ENCODE results near the gene CD81. TPM values are rescaled to one million over a fixed set of nuclear protein-coding genes. Genes with fewer than 3 reads are reported as not detected.

CD81 gene
- total RNA-seq, 5 donors from 2014 or later (not counting 1 experiment from before 2014, with no cell fraction given) = 124 to 213 (median 146) TPM

- Histone ChIP-seq H3K27me3 (replicated peaks in 1 of 2; ENCODE audit: control insufficient read depth in 2 of 2, extremely low read depth in 1 of 2, insufficient read depth in 2 of 2, low read length in 1 of 2) (peaks cover 0 to 21% of the 10 kb centered on the region in 2 experiments), H3K36me3 (ENCODE audit: control insufficient read depth in 2 of 2, extremely low read depth in 1 of 2, insufficient read depth in 1 of 2, low read length in 1 of 2) (no peaks in the 10 kb centered on the region), H3K4me3 (ENCODE audit: control insufficient read depth in 1 of 2, extremely low read depth in 1 of 2, low read length in 1 of 2) (no peak overlapping the region), H3K27ac (ENCODE audit: low read length) (no peak overlapping the region), H3K9me3 (no peaks in the 10 kb centered on the region), H3K4me1 (ENCODE audit: control insufficient read depth in 1 of 2, extremely low read depth in 1 of 2, insufficient read depth in 2 of 2, low read length in 2 of 2) (no peaks in the 10 kb centered on the region)
- WGBS (ENCODE audit: insufficient coverage) = 89% methylated on average over 10 of the region's 16 CpGs
- POLR2A ChIA-PET = no interaction called here
- Mint-ChIP-seq H3K27me3 (no peaks in the 10 kb centered on the region), H3K4me1 (no peaks in the 10 kb centered on the region), H3K9me3 (no peaks in the 10 kb centered on the region), H3K4me3 (no peak overlapping the region), H3K27ac (no peak overlapping the region), H3K36me3 (no peaks in the 10 kb centered on the region)
- no peak for DNase-seq
- CTCF ChIA-PET = no interaction called here
- ATAC-seq (replicated peaks in 1 of 4) = no peak
These were observed 11.4 kb upstream of the CD81 start for GRCh38 chr11:2365571-2366210.

GRCh38 chr11:2366276-2366675 is 10.8 kb upstream of the CD81 start:
- Mint-ChIP-seq H3K36me3 (no peaks in the 10 kb centered on the region), H3K27ac (no peak overlapping the region), H3K4me1 (no peaks in the 10 kb centered on the region), H3K4me3 (no peak overlapping the region), H3K9me3 (no peaks in the 10 kb centered on the region), H3K27me3 (no peaks in the 10 kb centered on the region)
- H3K36me3 ChIP-seq (ENCODE audit: control insufficient read depth in 2 of 2, extremely low read depth in 1 of 2, insufficient read depth in 1 of 2, low read length in 1 of 2) = no peaks in the 10 kb centered on the region
- DNase-seq (no peak), ATAC-seq (replicated peaks in 1 of 4) (no peak)
- ChIA-PET CTCF (no interaction called here), POLR2A (no interaction called here)
- H3K4me1 ChIP-seq (ENCODE audit: control insufficient read depth in 1 of 2, extremely low read depth in 1 of 2, insufficient read depth in 2 of 2, low read length in 2 of 2) = no peaks in the 10 kb centered on the region
- H3K9me3 ChIP-seq = no peaks in the 10 kb centered on the region
- H3K4me3 ChIP-seq (ENCODE audit: control insufficient read depth in 1 of 2, extremely low read depth in 1 of 2, low read length in 1 of 2) = no peak overlapping the region
- H3K27ac ChIP-seq (ENCODE audit: low read length) = no peak overlapping the region
- H3K27me3 ChIP-seq (replicated peaks in 1 of 2; ENCODE audit: control insufficient read depth in 2 of 2, extremely low read depth in 1 of 2, insufficient read depth in 2 of 2, low read length in 1 of 2) = peaks cover 0 to 21% of the 10 kb centered on the region in 2 experiments
- WGBS (ENCODE audit: insufficient coverage) = 68% methylated on average over 11 of the region's 11 CpGs

GRCh38 chr11:2366733-2367132 is 10.4 kb upstream of the CD81 start:
- Histone ChIP-seq H3K9me3 (no peaks in the 10 kb centered on the region), H3K4me3 (ENCODE audit: control insufficient read depth in 1 of 2, extremely low read depth in 1 of 2, low read length in 1 of 2) (no peak overlapping the region), H3K4me1 (ENCODE audit: control insufficient read depth in 1 of 2, extremely low read depth in 1 of 2, insufficient read depth in 2 of 2, low read length in 2 of 2) (no peaks in the 10 kb centered on the region), H3K27ac (ENCODE audit: low read length) (no peak overlapping the region), H3K36me3 (ENCODE audit: control insufficient read depth in 2 of 2, extremely low read depth in 1 of 2, insufficient read depth in 1 of 2, low read length in 1 of 2) (no peaks in the 10 kb centered on the region), H3K27me3 (replicated peaks in 1 of 2; ENCODE audit: control insufficient read depth in 2 of 2, extremely low read depth in 1 of 2, insufficient read depth in 2 of 2, low read length in 1 of 2) (peaks cover 0 to 21% of the 10 kb centered on the region in 2 experiments)
- ATAC-seq (replicated peaks in 1 of 4) (no peak), DNase-seq (no peak)
- CTCF ChIA-PET = no interaction called here
- Mint-ChIP-seq H3K4me1 (no peaks in the 10 kb centered on the region), H3K27ac (no peak overlapping the region), H3K36me3 (no peaks in the 10 kb centered on the region), H3K4me3 (no peak overlapping the region), H3K9me3 (no peaks in the 10 kb centered on the region), H3K27me3 (no peaks in the 10 kb centered on the region)
- 92% methylated on average over 7 of the region's 7 CpGs for WGBS (ENCODE audit: insufficient coverage)
- POLR2A ChIA-PET = no interaction called here

GRCh38 chr11:2367266-2368160 is 9.6 kb upstream of the CD81 start:
- CTCF ChIA-PET = no interaction called here
- no peak overlapping the region for H3K27ac ChIP-seq (ENCODE audit: low read length)
- peaks cover 0 to 21% of the 10 kb centered on the region in 2 experiments for H3K27me3 ChIP-seq (replicated peaks in 1 of 2; ENCODE audit: control insufficient read depth in 2 of 2, extremely low read depth in 1 of 2, insufficient read depth in 2 of 2, low read length in 1 of 2)
- no peaks in the 10 kb centered on the region for H3K9me3 ChIP-seq
- no peaks in the 10 kb centered on the region for H3K27me3 Mint-ChIP-seq
- H3K36me3 Mint-ChIP-seq = no peaks in the 10 kb centered on the region
- DNase-seq = no peak
- no peaks in the 10 kb centered on the region for H3K36me3 ChIP-seq (ENCODE audit: control insufficient read depth in 2 of 2, extremely low read depth in 1 of 2, insufficient read depth in 1 of 2, low read length in 1 of 2)
- H3K27ac Mint-ChIP-seq = no peak overlapping the region
- POLR2A ChIA-PET = no interaction called here
- ATAC-seq (replicated peaks in 1 of 4) = no peak
- no peaks in the 10 kb centered on the region for H3K4me1 Mint-ChIP-seq
- 80% methylated on average over 10 of the region's 17 CpGs for WGBS (ENCODE audit: insufficient coverage)
- H3K9me3 Mint-ChIP-seq = no peaks in the 10 kb centered on the region
- no peaks in the 10 kb centered on the region for H3K4me1 ChIP-seq (ENCODE audit: control insufficient read depth in 1 of 2, extremely low read depth in 1 of 2, insufficient read depth in 2 of 2, low read length in 2 of 2)
- no peak overlapping the region for H3K4me3 ChIP-seq (ENCODE audit: control insufficient read depth in 1 of 2, extremely low read depth in 1 of 2, low read length in 1 of 2)
- no peak overlapping the region for H3K4me3 Mint-ChIP-seq

GRCh38 chr11:2368178-2368850 is 8.8 kb upstream of the CD81 start:
- no peak overlapping the region for H3K4me3 ChIP-seq (ENCODE audit: control insufficient read depth in 1 of 2, extremely low read depth in 1 of 2, low read length in 1 of 2)
- H3K27ac ChIP-seq (ENCODE audit: low read length) = no peak overlapping the region
- ATAC-seq (replicated peaks in 1 of 4) = no peak
- Mint-ChIP-seq H3K27me3 (no peaks in the 10 kb centered on the region), H3K4me1 (no peaks in the 10 kb centered on the region), H3K4me3 (no peak overlapping the region), H3K27ac (no peak overlapping the region), H3K36me3 (no peaks in the 10 kb centered on the region), H3K9me3 (no peaks in the 10 kb centered on the region)
- whole genome bisulfite sequencing (ENCODE audit: insufficient coverage) = 92% methylated on average over 7 of the region's 7 CpGs
- no peaks in the 10 kb centered on the region for H3K36me3 ChIP-seq (ENCODE audit: control insufficient read depth in 2 of 2, extremely low read depth in 1 of 2, insufficient read depth in 1 of 2, low read length in 1 of 2)
- H3K4me1 ChIP-seq (ENCODE audit: control insufficient read depth in 1 of 2, extremely low read depth in 1 of 2, insufficient read depth in 2 of 2, low read length in 2 of 2) = no peaks in the 10 kb centered on the region
- DNase-seq = no peak
- ChIA-PET POLR2A (no interaction called here), CTCF (no interaction called here)
- H3K9me3 ChIP-seq = no peaks in the 10 kb centered on the region
- peaks cover 0 to 17% of the 10 kb centered on the region in 2 experiments for H3K27me3 ChIP-seq (replicated peaks in 1 of 2; ENCODE audit: control insufficient read depth in 2 of 2, extremely low read depth in 1 of 2, insufficient read depth in 2 of 2, low read length in 1 of 2)

GRCh38 chr11:2368851-2369180 is 8.3 kb upstream of the CD81 start:
- 89% methylated on average over 10 of the region's 10 CpGs for WGBS (ENCODE audit: insufficient coverage)
- Mint-ChIP-seq H3K4me1 (no peaks in the 10 kb centered on the region), H3K9me3 (no peaks in the 10 kb centered on the region), H3K27me3 (no peaks in the 10 kb centered on the region), H3K27ac (no peak overlapping the region), H3K4me3 (no peak overlapping the region), H3K36me3 (no peaks in the 10 kb centered on the region)
- no peaks in the 10 kb centered on the region for H3K4me1 ChIP-seq (ENCODE audit: control insufficient read depth in 1 of 2, extremely low read depth in 1 of 2, insufficient read depth in 2 of 2, low read length in 2 of 2)
- ATAC-seq (replicated peaks in 1 of 4) = no peak
- no peaks in the 10 kb centered on the region for H3K36me3 ChIP-seq (ENCODE audit: control insufficient read depth in 2 of 2, extremely low read depth in 1 of 2, insufficient read depth in 1 of 2, low read length in 1 of 2)
- H3K27me3 ChIP-seq (replicated peaks in 1 of 2; ENCODE audit: control insufficient read depth in 2 of 2, extremely low read depth in 1 of 2, insufficient read depth in 2 of 2, low read length in 1 of 2) = peaks cover 0 to 16% of the 10 kb centered on the region in 2 experiments
- ChIA-PET POLR2A (no interaction called here), CTCF (no interaction called here)
- no peaks in the 10 kb centered on the region for H3K9me3 ChIP-seq
- DNase-seq = no peak
- no peak overlapping the region for H3K27ac ChIP-seq (ENCODE audit: low read length)
- H3K4me3 ChIP-seq (ENCODE audit: control insufficient read depth in 1 of 2, extremely low read depth in 1 of 2, low read length in 1 of 2) = no peak overlapping the region
